Measurements from ENCODE around the gene AOC1.
"Not testable (repeated sequence)": the region's sequence is repeated elsewhere in the genome, so short reads cannot be mapped to it uniquely, and the experiment has no call there.

Gene AOC1, protein sequence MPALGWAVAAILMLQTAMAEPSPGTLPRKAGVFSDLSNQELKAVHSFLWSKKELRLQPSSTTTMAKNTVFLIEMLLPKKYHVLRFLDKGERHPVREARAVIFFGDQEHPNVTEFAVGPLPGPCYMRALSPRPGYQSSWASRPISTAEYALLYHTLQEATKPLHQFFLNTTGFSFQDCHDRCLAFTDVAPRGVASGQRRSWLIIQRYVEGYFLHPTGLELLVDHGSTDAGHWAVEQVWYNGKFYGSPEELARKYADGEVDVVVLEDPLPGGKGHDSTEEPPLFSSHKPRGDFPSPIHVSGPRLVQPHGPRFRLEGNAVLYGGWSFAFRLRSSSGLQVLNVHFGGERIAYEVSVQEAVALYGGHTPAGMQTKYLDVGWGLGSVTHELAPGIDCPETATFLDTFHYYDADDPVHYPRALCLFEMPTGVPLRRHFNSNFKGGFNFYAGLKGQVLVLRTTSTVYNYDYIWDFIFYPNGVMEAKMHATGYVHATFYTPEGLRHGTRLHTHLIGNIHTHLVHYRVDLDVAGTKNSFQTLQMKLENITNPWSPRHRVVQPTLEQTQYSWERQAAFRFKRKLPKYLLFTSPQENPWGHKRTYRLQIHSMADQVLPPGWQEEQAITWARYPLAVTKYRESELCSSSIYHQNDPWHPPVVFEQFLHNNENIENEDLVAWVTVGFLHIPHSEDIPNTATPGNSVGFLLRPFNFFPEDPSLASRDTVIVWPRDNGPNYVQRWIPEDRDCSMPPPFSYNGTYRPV

DNA sequence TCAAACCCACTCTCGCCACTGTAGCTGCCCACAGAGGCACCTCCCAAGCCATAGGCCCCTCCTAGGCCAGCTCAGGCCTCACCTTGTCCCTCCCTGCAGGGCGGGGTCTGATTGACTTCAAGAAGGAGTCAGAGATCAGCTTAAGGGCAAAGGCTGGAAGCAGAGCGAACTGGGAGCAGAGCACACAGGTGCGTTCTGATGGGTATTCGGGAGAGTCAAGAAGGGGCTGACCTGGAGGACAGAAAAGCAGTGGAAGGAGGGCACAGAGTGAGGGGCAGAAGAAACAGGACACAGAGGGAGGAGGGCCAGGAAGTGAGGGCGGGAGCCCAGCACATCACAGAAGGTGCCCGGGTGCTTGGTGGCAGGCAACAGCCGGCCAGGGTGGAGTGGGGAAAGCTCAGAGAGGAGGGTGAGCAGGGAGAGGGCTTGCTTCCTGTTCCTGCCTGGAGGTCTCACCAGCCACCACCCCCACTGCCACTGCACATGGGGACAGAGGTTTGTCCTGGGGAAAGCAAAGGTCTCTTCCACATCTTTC lies at the start of gene AOC1:
TSS of gene AOC1 (plus strand) at position 147 of the 535 bp plus-strand sequence. CDS start 3,954 bp downstream, outside the sequence.
- no peak for DNase-seq

DNA sequence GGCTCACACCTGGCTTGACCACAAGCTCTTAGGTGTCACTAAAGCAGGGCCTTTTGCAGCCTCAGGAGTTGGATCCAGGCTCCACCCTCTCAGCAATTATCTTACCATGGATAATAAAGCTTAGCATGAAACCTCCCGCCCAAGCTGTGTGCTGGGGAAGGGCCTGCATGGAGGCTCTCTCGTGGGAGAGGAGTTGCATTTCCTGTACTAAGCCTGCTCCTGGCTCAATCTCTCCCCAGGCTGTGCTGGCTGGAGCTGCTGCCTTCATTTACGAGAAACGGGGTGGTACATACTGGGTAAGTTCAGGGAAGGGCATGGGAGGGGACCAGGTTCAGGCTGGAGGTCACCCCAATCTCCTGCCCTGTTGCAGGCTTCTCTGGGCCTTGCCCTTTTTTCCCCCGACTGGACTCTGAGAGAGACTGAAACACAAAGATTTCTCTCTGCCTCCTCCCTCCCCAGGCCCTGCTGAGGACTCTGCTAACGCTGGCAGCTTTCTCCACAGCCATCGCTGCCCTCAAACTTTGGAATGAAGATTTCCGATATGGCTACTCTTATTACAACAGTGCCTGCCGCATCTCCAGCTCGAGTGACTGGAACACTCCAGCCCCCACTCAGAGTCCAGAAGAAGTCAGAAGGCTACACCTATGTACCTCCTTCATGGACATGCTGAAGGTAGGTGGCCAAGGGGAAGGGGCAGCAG lies 49.0 kb upstream of the AOC1 start:
- DNase-seq, result no peak

DNA sequence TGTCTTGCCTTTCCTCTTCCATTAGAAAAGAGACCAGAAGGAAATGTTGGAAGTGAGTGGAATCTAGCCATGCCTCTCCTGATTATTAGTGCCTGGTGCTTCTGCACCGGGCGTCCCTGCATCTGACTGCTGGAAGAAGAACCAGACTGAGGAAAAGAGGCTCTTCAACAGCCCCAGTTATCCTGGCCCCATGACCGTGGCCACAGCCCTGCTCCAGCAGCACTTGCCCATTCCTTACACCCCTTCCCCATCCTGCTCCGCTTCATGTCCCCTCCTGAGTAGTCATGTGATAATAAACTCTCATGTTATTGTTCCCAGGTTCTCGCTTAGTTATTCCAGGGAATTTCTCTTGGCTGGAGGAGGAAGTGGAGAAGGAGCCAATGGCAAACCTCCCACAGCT lies 47.5 kb upstream of the AOC1 start:
- DNase-seq, result no peak

DNA sequence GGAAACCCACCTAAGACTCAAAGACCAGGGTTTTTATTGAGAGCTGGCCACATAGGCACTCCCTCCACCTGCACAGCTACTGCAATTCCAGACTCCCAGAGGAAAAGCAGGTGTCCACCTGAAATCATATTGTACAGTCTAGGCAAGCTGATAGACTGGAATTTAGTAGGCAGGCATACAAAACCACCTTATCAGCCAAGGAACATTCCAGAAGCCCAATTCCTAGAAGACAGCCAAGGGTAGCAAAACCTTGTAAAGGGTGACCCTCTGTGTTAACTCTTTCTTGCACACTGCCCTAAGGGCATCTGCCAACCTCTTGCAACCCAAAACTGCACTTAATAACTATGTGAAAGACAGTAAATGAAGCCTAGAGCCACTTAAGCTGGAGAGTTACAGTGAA lies 46.5 kb upstream of the AOC1 start:
- DNase-seq, result no peak

DNA sequence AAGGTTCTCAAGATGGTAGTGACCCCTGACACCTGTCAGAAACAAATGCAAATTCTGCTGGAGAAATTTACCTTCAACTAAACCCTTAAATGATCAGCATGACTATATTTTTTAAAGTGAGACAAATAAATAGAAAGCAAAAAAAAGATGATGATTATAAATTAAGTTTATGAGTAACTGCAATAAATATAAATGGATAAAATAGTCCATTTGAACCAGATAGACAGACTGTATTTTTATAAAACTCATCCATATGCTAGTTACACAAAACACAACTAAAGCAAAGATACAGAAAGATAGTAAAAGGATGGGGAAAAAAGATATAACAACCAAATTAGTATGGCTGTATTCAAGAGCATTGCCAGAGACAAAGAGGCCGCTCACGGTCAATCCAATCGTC lies 45.9 kb upstream of the AOC1 start:
- no peak for DNase-seq

DNA sequence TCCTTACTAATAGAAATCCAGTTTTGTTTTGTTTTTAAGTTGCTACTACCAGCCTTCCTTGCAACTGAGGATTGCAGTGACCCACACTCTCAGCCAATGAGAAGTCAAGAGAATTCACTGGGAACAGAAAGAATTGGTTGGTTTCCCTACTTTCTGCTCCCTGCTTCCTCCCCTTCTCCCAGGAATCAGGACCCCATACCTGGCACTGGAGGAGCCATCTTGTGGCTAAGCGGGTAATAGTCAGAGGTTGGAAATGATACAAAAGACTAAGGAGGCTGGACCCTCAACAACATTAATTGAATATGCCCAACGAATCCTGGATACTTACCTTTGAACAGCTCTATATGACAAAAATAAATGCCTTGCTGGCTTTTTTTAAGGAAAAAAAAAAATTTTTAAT lies 45.5 kb upstream of the AOC1 start:
- no peak for DNase-seq

DNA sequence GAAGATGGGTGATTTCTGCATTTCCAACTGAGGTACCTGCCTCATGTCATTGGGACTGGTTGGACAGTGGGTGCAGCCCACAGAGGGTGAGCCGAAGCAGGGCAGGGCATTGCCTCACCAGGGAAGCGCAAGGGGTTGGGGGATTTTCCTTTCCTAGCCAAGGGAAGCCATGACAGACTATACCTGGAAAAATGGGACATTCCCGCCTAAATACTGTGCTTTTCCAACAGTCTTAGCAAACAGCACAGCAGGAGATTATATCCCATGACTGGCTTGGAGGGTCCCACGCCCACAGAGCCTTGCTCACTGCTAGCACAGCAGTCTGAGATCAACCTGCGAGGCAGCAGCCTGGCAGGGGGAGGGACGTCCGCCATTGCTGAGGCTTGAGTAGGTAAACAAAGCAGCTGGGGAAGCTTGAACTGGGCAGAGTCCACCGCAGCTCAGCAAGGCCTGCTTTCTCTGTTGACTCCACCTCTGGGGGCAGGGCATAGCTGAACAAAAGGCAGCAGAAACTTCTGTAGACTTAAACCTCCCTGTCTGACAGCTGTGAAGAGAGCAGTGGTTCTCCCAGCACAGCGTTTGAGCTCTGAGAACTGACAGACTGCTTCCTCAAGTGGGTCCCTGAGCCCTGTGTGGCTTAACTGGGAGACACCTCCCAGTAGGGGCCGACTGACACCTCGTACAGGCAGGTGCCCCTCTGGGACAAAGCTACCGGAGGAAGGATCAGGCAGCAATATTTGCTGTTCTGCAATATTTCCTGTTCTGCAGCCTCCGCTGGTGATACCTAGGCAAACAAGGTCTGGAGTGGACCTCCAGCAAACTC lies 44.5 kb upstream of the AOC1 start:
- DNase-seq, result not testable (repeated sequence)

DNA sequence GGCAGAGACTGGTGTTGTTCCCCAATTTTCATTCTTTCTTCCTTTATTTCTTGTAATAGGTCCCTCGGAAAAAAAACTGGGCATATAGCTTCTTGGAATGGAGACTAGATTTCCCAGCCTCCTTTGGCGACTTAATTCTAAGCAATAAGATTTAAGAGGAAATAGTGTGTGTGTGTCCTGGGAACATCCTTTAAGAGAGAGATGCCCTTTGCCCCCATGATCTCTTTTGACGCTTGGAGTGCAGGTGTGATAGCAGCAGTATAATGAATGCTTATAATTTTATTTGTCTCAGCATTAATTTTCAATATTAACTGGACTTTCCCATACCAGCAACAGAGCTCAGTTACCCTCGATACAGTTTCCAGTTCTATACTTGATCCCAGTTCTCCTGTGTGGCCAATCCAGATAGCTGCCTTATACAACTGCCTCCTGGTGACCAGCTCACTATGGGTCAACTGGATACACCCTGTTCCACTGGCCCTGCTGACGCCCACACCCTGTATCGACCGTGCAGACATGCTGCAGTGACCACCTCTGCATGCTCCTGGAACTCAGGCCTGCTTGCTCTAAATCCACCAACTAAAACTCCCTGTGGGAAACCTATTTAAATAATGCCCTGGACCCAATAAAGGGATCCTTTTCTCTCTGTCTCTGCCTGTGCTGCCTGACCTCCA lies 37.9 kb upstream of the AOC1 start:
- DNase-seq, result no peak

DNA sequence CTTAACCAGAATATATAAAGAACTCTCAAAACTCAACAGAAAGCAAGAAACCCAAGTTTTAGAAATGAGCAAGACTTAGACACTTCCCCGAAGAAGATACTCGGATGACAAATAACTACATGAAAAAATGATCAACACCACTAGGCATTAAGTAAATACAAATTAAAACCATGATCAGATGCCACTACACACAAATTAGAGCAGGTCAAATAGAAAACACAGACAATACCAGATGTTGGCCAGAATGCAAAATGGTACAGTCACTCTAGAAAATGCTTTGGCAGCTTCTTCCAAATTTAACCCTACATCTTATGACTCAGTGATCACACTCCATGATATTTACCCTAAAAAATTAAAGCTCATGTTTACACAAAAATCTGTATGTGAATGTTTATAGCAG lies 33.3 kb upstream of the AOC1 start:
- DNase-seq, result no peak

DNA sequence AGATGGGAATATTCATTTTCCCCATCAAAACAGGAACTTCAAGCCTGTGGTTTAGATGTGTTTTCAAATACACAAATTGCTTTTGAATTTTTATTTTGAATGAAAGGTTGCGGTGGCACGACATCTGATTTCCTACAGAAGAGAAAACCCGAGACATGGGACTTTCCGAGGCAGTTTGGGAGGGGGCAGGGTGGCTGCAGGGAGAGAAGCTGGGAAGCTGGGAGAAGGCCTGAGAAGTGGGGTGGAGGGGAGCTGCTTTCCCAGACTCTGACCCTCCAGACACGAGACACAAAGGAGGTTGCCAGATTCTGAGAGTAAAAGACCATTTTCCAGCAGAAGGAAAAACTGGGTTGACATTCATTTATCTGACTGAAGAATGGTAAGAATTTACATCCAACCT lies 32.2 kb upstream of the AOC1 start:
- no peak for DNase-seq

DNA sequence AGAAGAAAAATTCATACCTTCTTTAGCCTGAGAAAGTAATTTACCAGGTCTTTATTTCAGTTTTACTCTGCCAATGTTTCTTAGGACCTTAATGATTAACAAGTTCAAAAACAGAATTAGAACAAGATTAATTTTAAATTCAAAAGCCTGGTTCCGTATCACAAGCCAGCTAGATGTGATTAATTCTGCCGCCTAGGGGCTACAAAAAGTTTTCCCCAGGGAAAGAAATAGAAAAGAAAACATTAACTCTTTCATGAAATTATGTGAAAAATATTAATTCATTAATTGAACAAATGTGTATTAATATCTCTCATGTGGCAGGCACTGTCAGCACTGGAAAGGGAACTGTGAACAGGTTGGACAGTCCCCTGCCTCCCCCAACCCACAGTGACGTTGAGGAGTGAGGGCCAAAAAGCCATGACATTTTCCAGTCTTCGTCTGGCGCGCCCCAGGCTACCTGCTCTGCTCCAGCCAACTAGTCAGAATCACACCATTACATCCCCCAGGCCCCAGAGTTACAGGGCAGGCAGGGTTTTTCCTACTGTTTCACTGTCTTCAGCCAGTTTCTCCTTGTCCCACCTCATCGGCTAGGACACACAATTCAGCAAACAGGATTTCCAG lies 31.6 kb upstream of the AOC1 start:
- DNase-seq, result no peak

DNA sequence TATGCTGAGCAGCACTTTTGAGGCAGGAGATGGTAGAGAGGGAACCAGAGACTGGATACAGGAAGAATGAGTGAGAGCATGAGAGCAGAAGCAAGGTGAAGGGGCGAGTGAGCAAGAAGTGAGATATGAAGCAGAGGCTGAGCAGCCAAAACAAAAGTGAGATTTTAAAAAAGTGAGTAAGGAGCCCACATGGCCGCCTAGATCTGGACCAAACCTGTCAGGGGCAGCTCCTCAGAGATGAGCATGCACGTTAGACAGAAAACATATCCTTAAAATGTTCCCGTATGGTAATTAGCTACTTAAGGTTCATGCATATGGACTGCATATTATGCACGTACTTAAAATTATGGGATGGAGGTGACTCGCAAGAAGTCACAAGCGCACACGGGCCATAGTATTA lies 29.3 kb upstream of the AOC1 start:
- no peak for DNase-seq

DNA sequence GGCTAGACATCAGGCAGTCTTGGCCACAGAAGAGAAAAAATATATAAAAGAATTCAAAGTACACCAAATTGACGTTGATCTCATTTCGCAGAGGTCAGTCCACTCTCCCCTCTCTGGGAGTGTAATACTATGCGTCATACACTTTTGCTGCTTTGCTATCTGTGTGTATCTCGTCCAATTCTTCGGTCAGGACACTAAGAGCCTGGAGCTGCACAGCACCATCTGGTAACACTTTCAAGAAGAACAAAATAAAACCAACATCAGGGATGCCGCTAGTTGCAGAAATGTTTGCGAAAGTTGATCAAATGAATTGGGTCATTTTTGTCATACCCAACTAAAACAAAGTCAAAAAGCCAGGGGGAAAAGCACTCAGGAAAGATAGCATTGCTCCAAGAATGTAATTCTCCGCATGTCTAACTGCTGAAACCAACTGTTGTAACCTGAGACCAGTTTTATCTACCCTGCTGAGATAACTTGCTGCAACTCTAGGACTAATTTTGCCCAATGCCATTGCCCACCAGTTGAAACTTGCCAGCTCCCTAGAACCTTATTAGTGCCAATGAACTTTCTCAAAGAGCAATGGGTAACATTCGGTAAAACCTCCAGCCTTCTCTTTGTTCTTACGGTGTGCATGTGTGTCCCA lies 28.7 kb upstream of the AOC1 start:
- DNase-seq, result no peak

DNA sequence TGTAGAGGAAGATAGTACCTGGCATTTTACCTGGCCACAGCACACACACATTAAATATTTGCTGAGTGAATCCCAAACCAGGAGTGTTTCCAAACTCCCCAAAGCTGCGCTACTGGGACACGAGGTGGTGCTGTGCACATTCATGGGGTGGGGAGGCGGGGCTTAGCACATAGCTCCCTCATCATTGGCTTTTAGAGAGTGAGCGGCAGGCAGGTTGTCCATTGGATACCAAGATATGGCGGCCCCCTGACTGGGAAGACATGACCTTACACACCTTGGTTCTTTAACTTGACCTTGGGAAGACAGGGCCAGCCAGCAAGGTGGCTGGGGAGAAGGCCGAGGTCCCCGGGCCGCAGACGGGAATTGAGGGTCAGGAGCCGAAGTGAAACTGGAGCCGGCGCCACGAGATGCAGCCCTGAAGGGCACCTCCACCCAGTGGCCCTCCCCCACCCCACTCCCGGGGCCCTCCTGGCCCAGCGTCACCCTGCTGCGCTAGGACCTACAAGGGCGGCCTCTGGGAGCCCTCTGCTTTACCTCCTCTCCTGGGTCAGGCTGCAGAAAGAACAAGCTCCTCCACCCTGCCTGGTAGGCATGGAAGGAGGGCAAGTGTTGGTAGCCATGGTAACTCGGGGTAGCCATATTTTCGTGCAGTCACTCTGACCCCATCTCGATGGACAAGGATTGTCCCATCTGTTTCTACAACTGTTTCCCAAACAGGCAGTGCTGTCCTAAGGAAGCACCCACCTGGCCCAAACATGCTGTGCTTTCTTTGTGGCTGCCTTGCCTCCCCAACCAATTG lies 27.7 kb upstream of the AOC1 start:
- DNase-seq, result no peak

DNA sequence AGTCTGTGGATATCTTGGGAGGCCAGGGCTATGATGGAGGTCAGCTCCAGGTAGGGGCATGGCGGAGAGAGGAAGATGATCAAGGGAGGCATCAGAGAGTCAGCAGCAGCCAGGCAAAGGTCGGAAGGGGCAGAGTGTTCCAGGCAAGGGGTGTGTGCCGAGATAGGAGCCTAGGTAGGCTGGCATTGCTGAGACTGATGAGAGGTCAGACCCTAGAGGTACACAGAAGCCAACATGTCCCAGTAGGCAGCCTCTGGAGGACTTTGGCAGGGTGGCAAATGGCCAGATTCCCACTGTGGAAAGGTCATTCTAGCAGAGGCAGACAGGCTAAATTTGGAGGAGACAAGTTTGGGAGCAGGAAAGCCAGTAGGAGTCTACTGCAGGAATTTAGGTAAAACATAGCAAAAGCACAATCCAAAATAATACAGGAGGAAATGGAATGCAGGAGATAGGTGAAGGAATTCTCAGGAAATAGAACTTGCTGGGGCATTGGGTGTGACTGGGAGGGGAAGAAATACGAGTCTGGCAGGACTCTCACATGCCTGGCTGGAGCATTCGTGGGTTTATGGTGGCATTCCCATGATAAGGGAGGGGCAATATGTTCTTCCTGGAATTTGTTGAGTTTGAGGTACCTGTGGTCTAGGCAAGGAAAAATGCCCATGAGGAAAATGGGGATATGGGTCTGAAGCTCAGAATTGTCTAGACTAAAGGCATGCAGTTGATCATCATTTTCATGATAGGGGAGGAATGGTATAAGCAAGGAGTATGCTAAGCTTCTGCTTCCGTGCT lies 26.1 kb upstream of the AOC1 start:
- no peak for DNase-seq

DNA sequence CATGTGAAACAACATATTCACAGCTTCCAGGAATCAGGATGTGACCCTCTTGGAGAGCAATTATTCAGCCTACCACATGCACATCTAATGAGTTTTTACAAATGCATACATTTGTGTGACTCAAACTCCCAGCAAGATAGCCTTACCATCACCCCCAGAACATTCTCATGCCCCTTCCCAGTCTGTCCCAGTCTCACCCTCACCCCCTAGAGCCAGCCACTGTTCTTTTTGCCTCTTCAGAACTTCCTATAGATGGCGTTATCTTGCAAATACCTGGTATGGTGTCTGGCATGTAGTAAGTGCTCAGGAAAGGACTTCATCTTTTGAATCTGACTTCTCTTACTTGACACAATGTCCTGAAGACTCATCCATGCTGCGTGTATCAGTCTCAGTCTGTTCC lies 23.9 kb upstream of the AOC1 start:
- no peak for DNase-seq

DNA sequence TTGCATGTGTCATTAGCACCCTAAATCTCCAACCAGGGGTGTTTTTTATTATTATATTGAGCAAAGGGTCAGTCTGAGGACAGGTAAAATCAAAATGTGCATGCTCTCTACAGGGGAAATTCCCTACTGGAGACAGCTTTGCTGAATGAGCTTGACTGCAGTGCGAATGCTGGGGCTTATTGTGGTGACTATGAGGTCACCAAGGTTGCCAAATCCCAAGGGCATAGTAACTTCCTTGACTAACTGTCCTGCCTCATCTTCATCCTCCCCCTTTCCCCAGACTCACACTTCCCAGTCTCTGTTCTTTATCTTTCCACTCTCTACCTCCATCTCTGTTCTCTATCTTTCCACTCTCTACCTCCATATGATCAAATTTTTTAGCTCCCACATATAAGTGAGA lies 22.9 kb upstream of the AOC1 start:
- DNase-seq, result no peak

DNA sequence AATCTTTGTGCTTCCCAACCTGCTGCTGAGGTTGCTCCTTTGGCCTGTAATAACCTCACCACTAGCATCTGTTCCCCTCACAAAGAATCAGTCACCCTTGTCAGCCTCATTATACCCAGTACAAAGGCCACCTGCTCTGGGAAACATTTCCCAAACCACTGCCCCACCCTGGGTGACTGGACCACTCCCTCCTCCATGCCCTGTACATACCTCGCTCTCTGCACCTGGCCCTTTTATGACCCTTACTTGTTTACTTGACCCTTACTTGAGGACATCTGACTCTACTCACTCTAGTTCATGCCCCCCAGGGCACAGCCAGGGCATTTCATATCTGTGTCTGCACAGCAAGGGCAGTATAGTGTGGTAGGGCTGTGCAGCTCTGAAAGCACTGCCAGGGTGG lies 21.4 kb upstream of the AOC1 start:
- no peak for DNase-seq

DNA sequence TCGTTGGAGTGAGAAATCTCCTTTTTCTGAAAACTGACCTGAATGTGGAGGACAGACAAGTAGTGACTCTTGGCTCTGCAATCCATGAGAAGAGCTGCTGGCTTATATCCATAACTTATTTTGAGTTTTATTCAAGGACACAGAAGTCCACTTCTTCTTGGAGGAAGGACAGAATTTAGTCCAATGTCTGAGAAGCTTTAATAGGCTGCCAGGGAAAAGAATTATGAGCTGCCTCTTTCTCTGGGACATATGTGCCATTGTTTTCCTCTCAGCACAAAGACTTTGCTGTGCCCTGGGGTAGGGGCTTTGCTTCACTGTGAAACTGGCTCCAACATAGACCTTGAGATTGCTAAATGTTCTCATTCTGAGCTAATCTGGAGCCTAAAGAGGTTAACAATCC lies 20.5 kb upstream of the AOC1 start:
- no peak for DNase-seq

Data from EL (cell line).